K562 (cell line): ENCODE data around the gene RNF187. TPM values are rescaled to one million over a fixed set of nuclear protein-coding genes. Genes with fewer than 3 reads are reported as not detected.

Source experiments
- BCOR ChIP-seq: fragments of 450-650 bp; IDR thresholded peaks from 2 replicates; pipeline ENCODE4 v1.6.1; 2016
- BMI1 ChIP-seq: fragments of 150-350 bp; IDR thresholded peaks from 2 replicates; pipeline ENCODE4 v1.6.1; 2014; ENCODE audit warnings: low read length
- CBX2 ChIP-seq: fragments of 200-600 bp; sonication (generic); IDR thresholded peaks from one replicate; pipeline ENCODE4 v1.6.1; 2012; ENCODE audit warnings: mild to moderate bottlenecking, low read length, inconsistent platforms; ENCODE audit not compliant: insufficient read depth, poor library complexity, severe bottlenecking
- COPS2 ChIP-seq: fragments of 450-650 bp; conservative IDR thresholded peaks from 2 replicates; pipeline ENCODE4 v1.6.1; 2016; ENCODE audit warnings: mild to moderate bottlenecking, moderate library complexity
- DMBX1 ChIP-seq: fragments of 250-450 bp; sonication (Bioruptor Pico); IDR thresholded peaks from 2 replicates; pipeline ENCODE4 v1.8.0; 2022; ENCODE audit warnings: inconsistent platforms, mild to moderate bottlenecking, moderate library complexity, borderline replicate concordance
- GATAD2A ChIP-seq: fragments of 450-650 bp; IDR thresholded peaks from 2 replicates; pipeline ENCODE4 v1.6.1; 2017
- MTF1 ChIP-seq: fragments of 250-450 bp; sonication (Bioruptor Pico); IDR thresholded peaks from 2 replicates; pipeline ENCODE4 v1.9.0; 2021; ENCODE audit warnings: moderate library complexity, mild to moderate bottlenecking, inconsistent platforms, borderline replicate concordance
- RUNX1 ChIP-seq: sonication (generic); IDR thresholded peaks from 2 replicates; pipeline ENCODE4 v1.6.1; 2016; ENCODE audit warnings: antibody characterized with exemption, low read depth
- SMARCC2 ChIP-seq: fragments of 450-650 bp; IDR thresholded peaks from 2 replicates; pipeline ENCODE4 v1.6.1; 2017; ENCODE audit warnings: antibody characterized with exemption, moderate library complexity, mild to moderate bottlenecking, low read depth
- XRCC3 ChIP-seq: fragments of 450-650 bp; IDR thresholded peaks from 2 replicates; pipeline ENCODE4 v1.6.1; 2017; ENCODE audit warnings: mild to moderate bottlenecking, moderate library complexity
- ZC3H4 ChIP-seq: sonication (generic); formaldehyde crosslinking; IDR thresholded peaks from 2 replicates; pipeline ENCODE4 v1.9.0; 2021; ENCODE audit warnings: missing genetic modification reagents, borderline replicate concordance
- ZNF175 ChIP-seq: fragments of 200-800 bp; sonication (Bioruptor generic); IDR thresholded peaks from 2 replicates; pipeline ENCODE4 v1.6.1; 2016; ENCODE audit warnings: low read depth, mild to moderate bottlenecking, missing genetic modification characterization, missing compliant biosample characterization
- ZNF311 ChIP-seq: fragments of 250-450 bp; sonication (Bioruptor Pico); IDR thresholded peaks from 2 replicates; pipeline ENCODE4 v1.4.0; 2020; ENCODE audit warnings: mild to moderate bottlenecking, moderate library complexity
- ZNF444 ChIP-seq: fragments of 250-450 bp; sonication (Bioruptor Pico); IDR thresholded peaks from 2 replicates; pipeline ENCODE4 v1.4.0; 2020; ENCODE audit warnings: mild to moderate bottlenecking, moderate library complexity
- ZNF561 ChIP-seq: fragments of 450-650 bp; formaldehyde crosslinking; conservative IDR thresholded peaks from 2 replicates; pipeline ENCODE4 v1.4.0; 2020; ENCODE audit warnings: mild to moderate bottlenecking, moderate library complexity
- polyA plus RNA-seq, 8 experiments: library from polyadenylated mRNA; depleted of rRNA in 4 of 8; stranded (reverse) in 5 of 8; unstranded in 3 of 8; fragments of >200 nt; fragmentation: Nextera tagmentation in 2 of 8; fragmentation: Illumina TruSeq in 1 of 8; extraction: Ambion mirVana in 2 of 8; extraction: Trizol in 1 of 8; gene quantifications; 2 replicates each; pipeline versions ENCODE4 v1.2.1 to v1.2.3, GENCODE V29; 2011 to 2014; ENCODE audit warnings: inconsistent platforms in 1 of 8, missing spikeins in 1 of 8
- total RNA-seq, 7 experiments: library from RNA; depleted of rRNA in 6 of 7; stranded (reverse); fragments of >200 nt in 6 of 7; fragmentation: Illumina TruSeq in 2 of 7; extraction: Trizol in 2 of 7; gene quantifications; 2 replicates each; pipeline versions ENCODE4 v1.2.1 to v1.2.3, GENCODE V29; 2011 to 2021; ENCODE audit warnings: low replicate concordance in 1 of 7
- TF ChIP-seq, protein P1 (sequence below): sonication (generic); formaldehyde crosslinking; IDR thresholded peaks from 2 replicates; pipeline ENCODE4 v1.8.0; 2022; ENCODE audit warnings: mild to moderate bottlenecking, missing genetic modification reagents
- TF ChIP-seq, protein P2 (sequence below): fragments of 250-450 bp; sonication (Bioruptor Pico); IDR thresholded peaks from 2 replicates; pipeline ENCODE4 v1.8.0; 2022; ENCODE audit warnings: inconsistent platforms
- TF ChIP-seq, protein P3 (sequence below): conservative IDR thresholded peaks from 2 replicates; pipeline ENCODE4 v1.6.1; 2011; ENCODE audit warnings: low read depth, mild to moderate bottlenecking, low read length; ENCODE audit not compliant: control insufficient read depth
- TF ChIP-seq, protein P4 (sequence below): fragments of 450-650 bp; formaldehyde crosslinking; IDR thresholded peaks from 2 replicates; pipeline ENCODE4 v1.4.0; 2020; ENCODE audit warnings: mild to moderate bottlenecking
- TF ChIP-seq, protein P5 (sequence below): fragments of 250-450 bp; sonication (Bioruptor Pico); IDR thresholded peaks from 2 replicates; pipeline ENCODE4 v1.5.0; 2021; ENCODE audit warnings: mild to moderate bottlenecking, moderate library complexity

RNF187 gene
- total and polyA plus RNA-seq, 9 of the 15 experiments (the other 6 are each of a cell fraction or from before 2014, with no cell fraction given) = 2.3 to 119 (median 41.9) TPM

DNA sequence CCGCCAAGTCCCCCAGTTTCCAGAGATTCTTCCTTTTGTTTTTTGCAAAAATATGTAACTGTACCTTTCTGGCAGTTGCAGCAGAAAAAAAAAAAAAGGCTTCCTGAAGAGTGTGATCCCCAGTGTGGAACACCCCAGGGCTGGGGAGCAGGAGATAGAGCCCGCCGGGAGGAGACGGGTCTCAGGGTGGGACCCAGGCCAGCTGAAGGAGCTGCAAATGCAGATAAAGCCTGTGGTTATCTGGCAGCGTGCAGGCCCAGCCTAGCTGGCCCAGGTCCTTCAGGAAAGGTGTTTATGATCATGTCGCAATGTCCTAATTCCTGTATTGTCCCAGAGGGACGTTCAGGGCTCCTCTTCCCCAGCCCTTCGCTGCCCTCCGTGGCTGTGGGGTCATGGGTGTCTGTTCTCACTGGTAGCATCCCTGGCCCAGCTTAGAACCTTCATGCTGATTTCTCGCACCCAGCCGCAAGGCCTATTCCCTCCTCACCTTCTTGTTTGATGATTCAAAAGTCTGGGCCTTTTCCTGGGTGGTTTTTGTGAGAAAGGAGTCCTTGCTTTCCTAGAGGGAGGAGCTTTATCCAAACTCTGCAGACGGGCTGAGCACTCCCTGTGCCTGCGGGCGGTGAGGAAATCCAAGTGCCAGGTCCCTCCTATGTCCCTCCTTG, 26.2 kb downstream of the RNF187 start (continued):
- TF ChIP-seq XRCC3 = no peak
- TF ChIP-seq DMBX1 (CRISPR knock-in tag) = peak; percentile 98
- peak; percentile 39; the same call in 1 of the 2 replicates for TF ChIP-seq ZNF444 (CRISPR knock-in tag)
- TF ChIP-seq ZC3H4 (CRISPR knock-in tag) = no peak
- TF ChIP-seq RUNX1 = peak; percentile 95
- TF ChIP-seq BMI1 = no peak
- peak; percentile 74; the same call in 1 of the 2 replicates for TF ChIP-seq GATAD2A
- TF ChIP-seq, protein P1, sequence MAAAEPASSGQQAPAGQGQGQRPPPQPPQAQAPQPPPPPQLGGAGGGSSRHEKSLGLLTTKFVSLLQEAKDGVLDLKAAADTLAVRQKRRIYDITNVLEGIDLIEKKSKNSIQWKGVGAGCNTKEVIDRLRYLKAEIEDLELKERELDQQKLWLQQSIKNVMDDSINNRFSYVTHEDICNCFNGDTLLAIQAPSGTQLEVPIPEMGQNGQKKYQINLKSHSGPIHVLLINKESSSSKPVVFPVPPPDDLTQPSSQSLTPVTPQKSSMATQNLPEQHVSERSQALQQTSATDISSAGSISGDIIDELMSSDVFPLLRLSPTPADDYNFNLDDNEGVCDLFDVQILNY = no peak
- peak; percentile 98 for TF ChIP-seq SMARCC2
- peak; percentile 80 for TF ChIP-seq ZNF311 (CRISPR knock-in tag)
- TF ChIP-seq, protein P2, sequence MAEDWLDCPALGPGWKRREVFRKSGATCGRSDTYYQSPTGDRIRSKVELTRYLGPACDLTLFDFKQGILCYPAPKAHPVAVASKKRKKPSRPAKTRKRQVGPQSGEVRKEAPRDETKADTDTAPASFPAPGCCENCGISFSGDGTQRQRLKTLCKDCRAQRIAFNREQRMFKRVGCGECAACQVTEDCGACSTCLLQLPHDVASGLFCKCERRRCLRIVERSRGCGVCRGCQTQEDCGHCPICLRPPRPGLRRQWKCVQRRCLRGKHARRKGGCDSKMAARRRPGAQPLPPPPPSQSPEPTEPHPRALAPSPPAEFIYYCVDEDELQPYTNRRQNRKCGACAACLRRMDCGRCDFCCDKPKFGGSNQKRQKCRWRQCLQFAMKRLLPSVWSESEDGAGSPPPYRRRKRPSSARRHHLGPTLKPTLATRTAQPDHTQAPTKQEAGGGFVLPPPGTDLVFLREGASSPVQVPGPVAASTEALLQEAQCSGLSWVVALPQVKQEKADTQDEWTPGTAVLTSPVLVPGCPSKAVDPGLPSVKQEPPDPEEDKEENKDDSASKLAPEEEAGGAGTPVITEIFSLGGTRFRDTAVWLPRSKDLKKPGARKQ (CRISPR knock-in tag) = no peak
- TF ChIP-seq MTF1 (CRISPR knock-in tag) = no peak; the same call in 1 of the 2 replicates
- TF ChIP-seq BCOR = peak; percentile 97
- TF ChIP-seq ZNF561 (CRISPR knock-in tag) = no peak
- TF ChIP-seq, protein P3, sequence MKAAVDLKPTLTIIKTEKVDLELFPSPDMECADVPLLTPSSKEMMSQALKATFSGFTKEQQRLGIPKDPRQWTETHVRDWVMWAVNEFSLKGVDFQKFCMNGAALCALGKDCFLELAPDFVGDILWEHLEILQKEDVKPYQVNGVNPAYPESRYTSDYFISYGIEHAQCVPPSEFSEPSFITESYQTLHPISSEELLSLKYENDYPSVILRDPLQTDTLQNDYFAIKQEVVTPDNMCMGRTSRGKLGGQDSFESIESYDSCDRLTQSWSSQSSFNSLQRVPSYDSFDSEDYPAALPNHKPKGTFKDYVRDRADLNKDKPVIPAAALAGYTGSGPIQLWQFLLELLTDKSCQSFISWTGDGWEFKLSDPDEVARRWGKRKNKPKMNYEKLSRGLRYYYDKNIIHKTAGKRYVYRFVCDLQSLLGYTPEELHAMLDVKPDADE = peak; percentile 98
- peak; percentile 95 for TF ChIP-seq ZNF175
- no peak for TF ChIP-seq CBX2
- TF ChIP-seq, protein P4, sequence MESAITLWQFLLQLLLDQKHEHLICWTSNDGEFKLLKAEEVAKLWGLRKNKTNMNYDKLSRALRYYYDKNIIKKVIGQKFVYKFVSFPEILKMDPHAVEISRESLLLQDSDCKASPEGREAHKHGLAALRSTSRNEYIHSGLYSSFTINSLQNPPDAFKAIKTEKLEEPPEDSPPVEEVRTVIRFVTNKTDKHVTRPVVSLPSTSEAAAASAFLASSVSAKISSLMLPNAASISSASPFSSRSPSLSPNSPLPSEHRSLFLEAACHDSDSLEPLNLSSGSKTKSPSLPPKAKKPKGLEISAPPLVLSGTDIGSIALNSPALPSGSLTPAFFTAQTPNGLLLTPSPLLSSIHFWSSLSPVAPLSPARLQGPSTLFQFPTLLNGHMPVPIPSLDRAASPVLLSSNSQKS = no peak
- TF ChIP-seq, protein P5, sequence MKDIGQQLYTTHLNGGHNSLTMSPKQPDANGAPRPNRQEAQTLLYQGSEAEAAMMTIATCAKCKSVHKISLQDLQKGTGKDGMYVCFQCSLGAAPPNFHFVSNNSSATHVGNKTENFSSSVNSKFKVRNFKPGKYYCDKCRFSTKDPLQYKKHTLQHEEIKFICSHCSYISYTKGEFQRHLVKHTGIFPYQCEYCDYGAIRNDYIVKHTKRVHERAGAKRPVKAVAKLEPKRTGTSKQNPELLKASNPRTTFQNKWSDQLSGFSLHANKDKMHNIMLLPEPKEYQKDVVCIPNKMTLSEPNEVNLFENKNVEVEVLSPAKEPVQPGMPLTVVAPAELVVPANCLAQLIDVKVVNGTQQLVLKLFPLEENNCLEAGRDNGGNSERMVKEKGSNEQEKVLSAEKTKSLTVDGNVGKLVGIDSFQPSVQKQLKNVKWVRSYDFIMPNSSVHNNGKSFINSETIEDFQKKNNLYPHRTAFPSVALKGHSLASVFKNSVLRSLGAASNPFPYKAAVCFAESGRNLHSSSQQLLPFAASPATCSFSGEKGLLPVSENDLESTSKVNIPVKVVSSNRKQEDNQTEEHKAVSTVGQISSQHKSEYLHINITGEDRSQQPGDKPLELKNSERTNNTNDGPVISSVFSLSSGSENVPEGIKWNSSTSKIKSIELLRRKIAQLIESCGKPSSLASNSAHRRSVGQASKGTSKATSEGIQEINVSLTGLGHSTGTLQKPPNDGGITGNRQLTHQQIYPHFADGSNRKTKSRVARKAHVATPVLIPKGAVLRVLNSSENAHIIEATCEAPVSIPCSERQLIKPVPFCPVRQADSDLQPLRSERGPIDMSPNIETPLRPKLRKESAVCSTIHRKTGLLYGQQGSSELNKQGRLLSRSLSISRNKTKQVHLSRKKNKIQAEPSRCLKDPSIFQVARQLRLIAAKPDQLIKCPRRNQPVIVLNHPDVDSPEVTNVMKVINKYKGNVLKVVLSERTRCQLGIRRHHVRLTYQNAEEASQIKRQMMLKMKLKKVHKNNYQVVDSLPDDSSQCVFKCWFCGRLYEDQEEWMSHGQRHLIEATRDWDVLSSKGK (CRISPR knock-in tag) = no peak
- no peak for TF ChIP-seq COPS2
